Neural cell (in vitro differentiated cells): Measurements from ENCODE around the gene JAZF1.

ENCODE experiments used
- CTCF ChIP-seq: fragments of 450-650 bp; IDR thresholded peaks from 2 replicates; pipeline ENCODE4 v1.5.1; 2014; ENCODE audit warnings: antibody characterized with exemption, mild to moderate bottlenecking, moderate library complexity; ENCODE audit not compliant: poor library complexity, severe bottlenecking
- EP300 ChIP-seq: fragments of 450-650 bp; conservative IDR thresholded peaks from 2 replicates; pipeline ENCODE4 v1.6.1; 2014; ENCODE audit warnings: antibody characterized with exemption, mild to moderate bottlenecking, moderate library complexity; ENCODE audit not compliant: poor library complexity, severe bottlenecking
- EZH2 ChIP-seq: fragments of 200-600, 300-800 bp; shearing (Covaris generic), sonication (generic); IDR thresholded peaks from 2 replicates; pipeline ENCODE4 v1.6.1; 2014; ENCODE audit warnings: antibody characterized with exemption, low read length, borderline replicate concordance, mild to moderate bottlenecking; ENCODE audit not compliant: insufficient read depth, poor library complexity, severe bottlenecking
- RAD21 ChIP-seq: fragments of 450-650 bp; conservative IDR thresholded peaks from 2 replicates; pipeline ENCODE4 v1.6.1; 2014; ENCODE audit warnings: antibody characterized with exemption, mild to moderate bottlenecking, moderate library complexity
- REST ChIP-seq: IDR thresholded peaks from 2 replicates; pipeline ENCODE4 v1.6.1; 2012; ENCODE audit warnings: borderline replicate concordance
- SMC3 ChIP-seq: fragments of 450-650 bp; conservative IDR thresholded peaks from 2 replicates; pipeline ENCODE4 v1.6.1; 2014; ENCODE audit warnings: antibody characterized with exemption, mild to moderate bottlenecking, moderate library complexity; ENCODE audit not compliant: poor library complexity
- TAF1 ChIP-seq: IDR thresholded peaks from 2 replicates; pipeline ENCODE4 v1.6.1; 2012; ENCODE audit warnings: low read depth

- TF ChIP-seq CTCF (no peak), RAD21 (no peak), SMC3 (no peak), EZH2 (no peak), EP300 (no peak), TAF1 (no peak), REST (no peak)
Measured at GRCh38 chr7:28161331-28161730, 19.3 kb downstream of the JAZF1 start.
